NCI-H226 (cell line): ENCODE measurements around the gene PLIN3.
"Not testable (repeated sequence)": the region's sequence is repeated elsewhere in the genome, so short reads cannot be mapped to it uniquely, and the experiment has no call there.

Experiments
- DNase-seq: peaks from one replicate; pipeline ENCODE4 v3.0.0-alpha.2; 2015

Gene PLIN3

DNA sequence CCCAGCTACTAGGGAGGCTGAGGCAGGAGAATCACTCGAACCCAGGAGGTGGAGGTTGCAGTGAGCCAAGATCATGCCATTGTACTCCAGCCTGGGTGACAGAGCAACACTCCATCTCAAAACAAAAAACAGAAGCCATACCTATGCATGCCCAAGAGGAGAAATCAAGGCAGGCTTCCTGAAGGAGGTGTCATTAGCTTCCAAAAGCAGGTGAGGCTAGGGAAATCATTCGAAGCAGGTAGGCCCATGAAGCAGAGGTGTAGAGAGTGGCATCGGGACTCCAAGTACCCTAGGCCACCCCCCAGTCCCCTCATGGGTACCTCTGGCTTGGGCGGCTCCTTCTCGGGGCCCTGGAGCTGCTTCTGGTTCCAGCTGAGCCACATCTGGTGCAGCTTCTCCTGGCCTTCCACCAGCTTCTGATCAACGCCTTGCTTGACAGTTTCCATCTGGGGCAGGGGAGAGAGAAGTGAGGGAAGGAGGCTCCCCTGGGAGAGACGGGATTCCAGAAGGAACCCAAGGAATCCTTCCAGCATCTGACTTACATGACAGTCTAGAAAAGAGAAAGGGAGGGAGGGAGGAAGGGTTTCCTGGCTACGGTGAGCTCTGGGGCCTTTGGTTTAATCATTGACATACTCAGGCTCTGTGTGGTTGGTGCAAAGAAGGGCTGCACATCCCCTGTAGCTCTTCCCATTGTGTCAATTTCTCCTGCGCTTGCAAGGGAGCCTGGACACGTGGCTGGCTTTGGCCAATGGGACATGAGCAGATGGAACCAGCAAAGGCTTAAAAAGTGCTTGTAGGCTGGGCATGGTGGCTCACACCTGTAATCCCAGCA, 22.9 kb downstream of the PLIN3 start:
- no peak for DNase-seq

DNA sequence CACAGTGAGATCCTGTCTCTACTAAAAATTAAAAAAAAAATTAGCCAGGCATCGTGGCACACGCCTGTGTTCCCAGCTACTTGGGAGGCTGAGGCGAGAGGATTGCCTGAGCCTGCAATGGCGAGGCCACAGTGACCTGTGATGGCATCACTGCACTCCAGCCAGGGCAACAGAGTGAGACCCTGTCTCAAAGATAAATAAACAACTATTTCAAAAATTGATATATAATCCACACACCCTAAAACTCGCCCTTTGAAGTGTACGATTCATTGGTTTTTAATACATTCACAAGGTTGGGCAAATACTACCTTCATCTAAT, 23.9 kb downstream of the PLIN3 start:
- no peak for DNase-seq

GRCh38 chr19:4839192-4839591, 28.3 kb downstream of the PLIN3 start:
- no peak for DNase-seq

DNA sequence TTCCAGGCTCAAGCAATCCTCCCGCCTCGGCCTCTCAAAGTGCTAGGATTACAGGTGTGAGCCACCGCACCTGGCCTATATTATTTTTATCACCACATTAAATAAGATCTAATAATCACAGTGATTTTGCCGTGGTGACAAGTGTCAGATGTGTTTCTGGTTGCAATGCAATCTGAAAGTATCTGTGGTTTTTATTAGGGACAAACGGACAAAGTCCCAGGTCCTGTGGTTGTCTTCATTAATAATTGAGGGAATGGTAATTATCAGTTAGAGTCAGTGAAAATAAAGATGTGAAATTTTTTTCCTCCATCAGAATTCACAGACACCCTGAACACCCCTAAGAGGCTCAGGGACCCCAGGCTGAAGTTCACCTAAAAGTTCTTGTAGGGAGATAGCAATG, 34.7 kb downstream of the PLIN3 start:
- DNase-seq = no peak

DNA sequence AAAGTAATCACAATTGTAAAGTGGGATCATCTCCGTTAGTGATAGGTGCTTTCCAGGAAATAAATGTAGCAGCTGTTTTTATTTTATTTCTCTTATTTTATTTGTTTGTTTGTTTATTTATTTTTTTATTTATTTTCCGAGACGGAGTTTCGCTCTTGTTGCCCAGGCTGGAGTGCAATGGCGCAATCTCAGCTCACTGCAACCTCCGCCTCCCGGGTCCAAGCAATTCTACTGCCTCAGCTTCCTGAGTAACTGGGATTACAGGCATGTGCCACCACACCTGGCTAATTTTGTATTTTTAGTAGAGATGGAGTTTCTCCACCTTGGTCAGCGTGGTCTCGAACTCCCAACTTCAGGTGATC, 35.5 kb downstream of the PLIN3 start:
- not testable (repeated sequence) for DNase-seq

GRCh38 chr19:4831304-4831978, 36.0 kb downstream of the PLIN3 start, which contains the start of gene TICAM1:
TICAM1 (minus strand) TSS chr19:4831712; CDS start chr19:4818377, 13,335 bp downstream.
- peak; percentile 61 for DNase-seq

DNA sequence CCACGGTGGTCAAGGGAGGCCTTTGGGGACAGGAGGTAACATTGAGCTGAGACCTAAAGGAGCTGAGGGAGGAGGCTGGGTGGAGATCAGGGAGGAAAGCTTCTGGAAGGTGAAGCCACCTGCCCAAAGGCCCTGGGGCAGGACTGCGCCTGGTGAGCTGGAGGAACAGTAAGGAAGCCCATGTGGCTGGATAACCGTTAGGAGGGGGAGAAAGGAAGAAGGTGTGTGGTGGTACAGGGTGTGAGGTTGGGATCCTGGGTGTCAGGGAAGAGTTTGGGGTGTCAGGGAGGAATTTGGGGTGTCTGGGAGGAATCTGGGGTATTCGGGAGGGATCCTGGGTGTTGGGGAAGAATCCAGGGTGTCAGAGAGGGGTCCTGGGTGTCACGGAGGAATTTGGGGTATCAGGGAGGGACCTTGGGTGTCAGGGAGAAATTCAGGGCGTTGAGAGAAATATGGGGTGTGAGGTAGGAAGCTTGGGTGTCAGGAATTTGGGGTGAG, 36.6 kb downstream of the PLIN3 start:
- DNase-seq = no peak

- DNase-seq = no peak
These were observed 37.1 kb downstream of the PLIN3 start for GRCh38 chr19:4830332-4830731.

DNA sequence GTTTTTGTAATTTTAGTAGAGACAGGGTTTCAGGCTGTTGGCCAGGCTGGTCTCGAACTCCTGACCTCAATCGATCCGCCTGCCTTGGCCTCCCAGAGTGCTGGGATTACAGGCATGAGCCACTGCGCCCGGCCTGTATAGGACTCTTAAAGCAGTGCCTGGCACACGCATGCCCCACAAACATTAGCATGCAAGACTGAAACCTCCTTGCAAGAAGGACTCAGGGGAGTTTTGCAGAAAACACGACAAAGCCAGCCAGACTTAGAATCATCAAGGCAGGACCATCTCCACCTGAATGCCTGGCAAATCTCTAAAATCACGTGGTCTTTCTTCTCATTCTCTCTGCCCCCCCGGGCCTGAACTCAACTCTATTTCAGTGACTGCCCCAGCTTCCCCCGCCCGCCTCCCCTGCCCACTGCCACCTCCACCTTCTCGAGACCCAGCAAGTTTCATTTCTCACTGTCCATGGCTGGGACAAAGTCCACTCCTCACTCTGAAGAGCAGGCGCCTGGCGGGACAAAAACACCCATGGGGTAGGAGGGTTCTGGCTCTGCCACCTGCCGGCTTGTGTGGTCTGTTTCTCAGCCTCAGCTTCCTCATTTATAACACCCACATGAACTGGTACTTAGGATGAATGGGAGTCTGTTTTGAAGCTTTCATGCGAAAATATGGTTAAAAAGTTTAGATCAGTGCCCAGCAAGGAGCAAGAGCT, 38.3 kb downstream of the PLIN3 start:
- no peak for DNase-seq

DNA sequence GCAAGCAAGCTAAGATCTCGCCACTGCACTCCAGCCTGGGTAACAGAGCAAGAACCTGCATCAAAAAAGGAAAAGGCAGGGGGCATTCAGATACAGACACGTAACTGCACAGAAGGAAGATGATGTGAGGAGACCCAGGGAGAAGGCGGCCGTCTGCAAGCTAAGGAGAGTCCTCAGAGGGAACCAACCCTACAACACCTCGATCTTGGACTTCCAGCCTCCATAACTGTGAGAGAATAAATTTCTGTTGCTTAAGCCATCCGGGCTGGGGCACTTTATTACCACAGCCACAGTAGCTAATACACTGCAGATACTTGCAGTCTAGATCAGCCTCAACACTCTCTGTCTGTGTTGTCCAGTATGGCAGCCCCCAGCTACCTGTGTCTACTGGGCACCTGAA, 43.9 kb downstream of the PLIN3 start:
- DNase-seq = no peak

DNA sequence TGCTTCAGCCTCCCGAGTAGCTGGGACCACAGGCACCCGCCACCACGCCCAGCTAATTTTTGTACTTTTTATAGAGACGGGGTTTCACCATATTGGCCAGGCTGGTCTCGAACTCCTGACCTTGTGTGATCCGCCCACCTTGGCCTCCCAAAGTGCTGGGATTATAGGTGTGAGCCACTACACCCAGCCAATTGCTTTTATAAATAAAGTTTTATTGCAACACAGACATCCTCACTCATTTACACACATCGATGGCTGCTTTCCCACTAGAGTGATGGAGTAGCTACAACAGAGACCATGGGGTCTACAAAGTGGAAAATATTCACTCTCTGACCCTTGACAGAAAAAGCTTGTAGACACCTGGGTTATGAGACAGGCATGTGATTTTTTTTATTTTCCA, 45.1 kb downstream of the PLIN3 start:
- not testable (repeated sequence) for DNase-seq

DNA sequence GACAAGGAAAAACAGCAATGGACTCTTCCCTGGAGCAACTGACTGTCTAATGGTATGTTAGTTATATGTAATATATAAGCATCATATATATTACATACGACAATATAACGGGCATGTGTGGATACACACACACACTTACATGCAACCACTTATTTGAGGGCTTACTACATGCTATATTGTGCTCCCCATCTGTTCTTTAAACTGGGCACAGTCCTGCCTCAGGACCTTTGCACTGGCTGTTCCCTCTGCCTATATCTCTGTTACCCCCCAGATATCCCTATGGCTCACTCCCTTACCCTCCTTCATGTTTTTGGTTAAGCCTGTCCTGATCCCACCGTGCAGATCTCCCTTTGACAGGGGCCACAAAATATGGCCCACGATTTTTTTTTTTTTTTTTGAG, 46.2 kb downstream of the PLIN3 start:
- DNase-seq = no peak

GRCh38 chr19:4817467-4818277, 49.8 kb downstream of the PLIN3 start:
- no peak for DNase-seq

GRCh38 chr19:4816950-4817278, 50.6 kb downstream of the PLIN3 start:
- DNase-seq = no peak

DNA sequence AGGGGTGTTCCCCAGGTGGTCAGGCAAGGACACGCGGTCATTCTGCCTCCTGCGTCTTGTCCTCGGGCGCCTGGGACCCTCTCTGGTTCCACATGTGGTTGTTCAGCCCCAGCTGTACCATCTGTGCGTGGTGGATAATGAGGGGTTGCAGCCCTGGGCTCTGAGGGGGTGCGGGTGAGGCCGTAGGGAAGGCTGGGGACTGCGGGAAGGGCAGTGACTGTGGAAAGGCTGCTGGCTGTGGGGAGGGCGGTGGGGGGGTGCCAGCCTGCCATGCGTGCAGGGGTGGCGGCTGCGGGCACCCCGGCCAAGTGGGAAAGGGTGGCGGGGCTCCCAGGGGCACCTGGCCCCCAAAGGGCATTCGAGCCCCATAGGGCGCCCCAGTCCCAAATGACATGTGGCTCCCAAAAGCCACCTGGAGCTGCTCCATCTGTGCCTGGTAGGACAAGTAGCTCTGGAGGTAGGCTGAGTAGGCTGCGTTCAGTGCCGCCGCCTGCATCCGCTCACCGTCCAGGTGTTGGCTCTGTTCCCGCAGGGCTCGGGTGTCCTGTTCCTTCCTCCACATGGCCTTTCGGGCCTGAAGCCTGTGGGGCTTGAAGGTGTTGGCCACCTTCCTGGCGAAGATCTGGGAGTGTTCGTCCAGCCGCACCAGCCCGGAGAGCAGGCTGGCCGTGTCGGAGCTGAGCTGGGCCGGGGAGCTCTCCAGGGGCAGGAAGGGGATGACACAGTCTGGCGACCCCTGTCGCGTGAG, 51.1 kb downstream of the PLIN3 start:
- DNase-seq = no peak

- DNase-seq = peak; percentile 79
These were observed 51.9 kb downstream of the PLIN3 start for GRCh38 chr19:4815426-4816201.

DNA sequence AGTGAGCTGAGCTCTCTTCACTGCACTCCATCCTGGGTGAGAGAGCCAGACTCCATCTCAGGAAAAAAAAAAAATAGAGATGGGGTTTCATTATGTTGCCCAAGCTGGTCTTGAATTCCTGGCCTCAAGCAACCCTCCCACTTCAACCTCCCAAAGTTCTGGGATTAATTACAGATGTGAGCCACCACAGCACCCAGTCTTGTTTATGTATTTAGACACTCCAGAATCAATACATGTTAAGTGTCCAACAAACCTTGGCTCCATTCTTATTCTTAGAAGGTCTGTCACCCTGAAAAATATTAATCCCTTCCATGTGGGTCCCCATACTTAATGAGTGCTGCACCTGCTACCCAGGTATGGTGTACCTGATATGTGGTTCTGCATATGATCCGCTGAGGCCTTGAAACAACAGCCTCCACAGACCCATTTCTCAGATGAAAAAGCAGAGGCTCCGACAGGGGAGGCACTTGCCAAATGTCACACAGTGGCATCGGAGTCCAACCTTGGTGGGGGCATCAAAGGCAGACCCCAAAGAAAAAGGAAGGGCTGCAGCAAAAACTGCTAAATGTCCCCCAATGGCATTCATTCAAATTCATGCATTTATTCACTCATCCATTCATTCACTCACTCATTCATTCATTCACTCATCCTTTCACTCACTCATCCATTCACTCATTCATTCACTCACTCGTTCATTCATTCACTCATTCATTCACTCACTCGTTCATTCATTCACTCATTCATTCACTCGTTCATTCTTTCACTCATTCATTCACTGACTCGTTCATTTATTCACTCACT, 52.6 kb downstream of the PLIN3 start:
- no peak for DNase-seq

DNA sequence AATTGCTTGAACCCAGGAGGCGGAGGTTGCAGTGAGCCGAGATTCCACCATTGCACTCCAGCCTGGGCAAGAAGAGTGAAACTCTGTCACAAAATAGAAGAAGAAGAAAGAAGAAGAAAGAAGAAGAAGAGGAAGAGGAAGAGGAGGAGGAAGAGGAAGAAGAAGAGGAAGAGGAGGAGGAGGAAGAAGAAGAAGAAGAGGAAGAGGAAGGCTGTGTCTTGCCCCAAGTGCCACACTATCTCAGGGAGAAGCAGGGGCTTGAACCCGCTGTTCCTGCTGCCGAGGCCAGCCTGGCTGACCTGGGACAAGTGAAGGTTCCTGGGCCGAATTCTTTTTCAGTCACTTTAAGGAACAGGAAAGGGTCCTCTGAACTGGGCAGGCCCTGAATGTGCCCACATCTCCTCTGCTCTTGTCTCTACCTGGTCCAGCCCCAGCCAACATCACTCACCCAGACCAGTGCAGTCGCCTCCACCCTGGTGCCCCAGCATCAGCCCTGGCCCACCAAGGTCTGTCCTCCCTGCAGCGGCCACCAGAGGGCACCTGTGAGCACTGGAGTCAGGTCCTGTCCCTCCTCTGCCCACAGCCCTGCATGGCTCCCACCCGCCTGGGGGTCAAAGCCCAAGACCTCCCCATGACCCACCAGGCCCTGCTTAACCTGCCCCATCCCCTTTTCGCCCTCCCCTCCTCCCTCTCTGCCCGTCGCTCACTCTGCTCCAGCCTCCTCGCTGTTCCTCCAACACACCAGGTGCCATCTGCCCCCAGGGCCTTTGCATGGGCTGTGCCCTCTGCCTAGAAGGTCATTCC, 55.9 kb downstream of the PLIN3 start:
- peak; percentile 36 for DNase-seq

DNA sequence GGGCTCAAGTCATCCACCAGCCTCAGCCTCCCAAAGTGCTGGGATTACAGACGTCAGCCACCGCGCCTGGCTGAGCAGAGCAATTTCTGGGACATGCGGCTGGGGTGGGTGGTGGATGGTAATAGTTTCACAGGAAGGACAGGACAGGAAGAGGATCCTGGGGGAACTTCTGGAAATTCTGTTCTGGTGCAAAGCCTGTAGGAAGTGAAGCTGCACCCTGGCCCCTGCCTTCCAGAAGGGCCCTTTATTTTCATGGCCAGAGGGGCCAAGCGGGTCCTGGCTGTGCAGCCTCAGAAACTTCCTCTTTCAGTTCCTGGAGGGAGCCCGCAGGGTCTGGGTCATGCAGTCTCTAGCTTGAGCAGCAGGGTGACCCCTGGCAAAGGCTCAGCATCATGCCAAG, 60.3 kb downstream of the PLIN3 start:
- DNase-seq = no peak

GRCh38 chr19:4806384-4806783, 61.1 kb downstream of the PLIN3 start:
- no peak for DNase-seq
